ENCODE results near the gene CIAO3.

Gene CIAO3

DNA sequence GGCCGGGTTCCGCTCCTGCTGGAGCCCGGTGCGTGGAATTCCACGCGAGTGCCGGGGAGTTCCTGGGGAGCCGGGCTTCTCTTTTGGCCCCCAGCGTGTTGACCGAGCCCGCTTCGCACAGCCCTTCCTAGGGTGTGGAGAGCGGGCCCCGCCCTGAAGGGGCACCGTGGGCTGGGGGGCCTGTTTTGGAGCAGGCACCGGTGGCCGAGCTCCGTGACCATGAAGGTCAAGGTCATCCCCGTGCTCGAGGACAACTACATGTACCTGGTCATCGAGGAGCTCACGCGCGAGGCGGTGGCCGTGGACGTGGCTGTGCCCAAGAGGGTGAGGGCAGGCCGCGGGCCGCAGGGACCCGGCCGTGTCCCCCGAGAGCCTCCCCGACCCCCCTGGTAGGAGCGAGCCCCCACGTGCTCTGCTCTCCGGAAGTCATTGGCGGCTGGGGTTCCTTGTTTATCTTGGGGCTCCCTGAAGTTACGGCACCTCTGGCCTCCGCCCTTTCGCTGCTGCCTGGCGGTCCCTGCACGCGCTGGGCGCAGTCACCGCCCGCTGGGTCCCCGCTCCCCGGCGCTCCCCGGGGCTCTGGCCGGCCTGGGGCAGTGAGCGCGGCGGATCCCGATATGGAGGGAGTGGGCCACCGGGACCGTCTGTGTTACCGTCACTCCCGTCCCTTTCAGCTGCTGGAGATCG lies 13.4 kb downstream of the CIAO3 start:
- TF ChIP-seq, protein P1, sequence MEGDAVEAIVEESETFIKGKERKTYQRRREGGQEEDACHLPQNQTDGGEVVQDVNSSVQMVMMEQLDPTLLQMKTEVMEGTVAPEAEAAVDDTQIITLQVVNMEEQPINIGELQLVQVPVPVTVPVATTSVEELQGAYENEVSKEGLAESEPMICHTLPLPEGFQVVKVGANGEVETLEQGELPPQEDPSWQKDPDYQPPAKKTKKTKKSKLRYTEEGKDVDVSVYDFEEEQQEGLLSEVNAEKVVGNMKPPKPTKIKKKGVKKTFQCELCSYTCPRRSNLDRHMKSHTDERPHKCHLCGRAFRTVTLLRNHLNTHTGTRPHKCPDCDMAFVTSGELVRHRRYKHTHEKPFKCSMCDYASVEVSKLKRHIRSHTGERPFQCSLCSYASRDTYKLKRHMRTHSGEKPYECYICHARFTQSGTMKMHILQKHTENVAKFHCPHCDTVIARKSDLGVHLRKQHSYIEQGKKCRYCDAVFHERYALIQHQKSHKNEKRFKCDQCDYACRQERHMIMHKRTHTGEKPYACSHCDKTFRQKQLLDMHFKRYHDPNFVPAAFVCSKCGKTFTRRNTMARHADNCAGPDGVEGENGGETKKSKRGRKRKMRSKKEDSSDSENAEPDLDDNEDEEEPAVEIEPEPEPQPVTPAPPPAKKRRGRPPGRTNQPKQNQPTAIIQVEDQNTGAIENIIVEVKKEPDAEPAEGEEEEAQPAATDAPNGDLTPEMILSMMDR (IDR thresholded peaks at IDR 0.05; ENCODE audit: insufficient read depth, low read length, missing control alignments): no peak
- DNase-seq (ENCODE audit: low read depth, low spot score): no peak
- H3K4me3 ChIP-seq (ENCODE audit: low read depth, low read length): peak overlapping the region; percentile 71
- ChIA-PET CTCF (interaction anchor here (0.7 to 7.4 kb wide), 5 partner anchors 8 to 57 kb away, joined by 3 to 75 read pairs (median 4); partner anchors contain the start of genes CIAO3 and METRN), POLR2A (interaction anchor here (1.3 kb wide), 1 partner anchor 11 kb away, joined by 6 read pairs; no protein-coding TSS in a partner anchor)

DNA sequence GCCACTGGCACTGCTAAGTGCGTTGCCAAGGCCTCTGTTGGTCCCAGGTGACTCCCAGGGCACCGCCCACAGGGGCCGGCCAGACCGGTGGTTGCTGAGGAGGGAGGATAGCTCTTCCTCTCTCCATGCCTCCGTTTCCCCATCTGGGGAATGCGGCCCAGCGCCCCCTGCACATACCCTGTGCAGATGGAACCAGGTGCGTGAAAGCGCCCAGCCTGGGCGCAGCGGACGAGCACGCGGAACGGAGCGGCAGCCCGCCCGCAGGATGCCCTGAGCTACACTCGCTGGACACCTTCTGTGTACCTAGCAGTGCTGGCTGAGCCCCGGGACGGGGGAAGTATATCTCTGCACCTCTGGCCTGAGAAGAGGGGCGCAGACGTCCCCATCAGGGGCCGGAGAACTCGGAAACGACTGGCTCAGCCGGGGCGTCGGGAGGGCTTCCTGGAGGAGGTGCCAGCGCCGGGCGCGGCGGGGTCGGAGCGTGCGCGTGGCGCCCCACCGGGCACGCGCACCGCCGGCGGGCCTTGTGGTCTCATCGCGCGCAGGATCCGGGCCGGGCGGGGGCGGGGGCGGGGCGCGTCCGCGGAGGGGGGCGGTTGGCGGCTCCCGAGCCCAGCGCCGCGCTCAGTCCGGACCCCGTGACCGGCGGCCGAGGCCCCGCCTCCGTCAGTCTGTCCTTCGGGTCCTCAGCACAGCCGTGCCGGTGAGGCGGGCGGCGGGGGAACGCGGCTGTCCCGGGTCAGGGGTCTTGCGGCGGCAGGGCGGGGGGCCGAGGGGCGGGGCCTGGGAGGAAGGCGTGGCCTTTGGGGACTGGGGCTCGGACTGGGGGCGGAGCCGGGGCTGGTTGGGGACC lies 14.1 kb downstream of the CIAO3 start, which contains the start of the genes CCDC78 and HAGHL:
Gene CCDC78, minus strand, starts transcription at position 6 of the 853 bp plus-strand sequence. CDS start 76 bp downstream, outside the sequence.
Gene HAGHL, plus strand, starts transcription at position 669 of the 853 bp plus-strand sequence. CDS start 404 bp downstream, outside the sequence.
- ChIA-PET CTCF (interaction anchor here (1.1 to 7.4 kb wide), 3 partner anchors 10 to 14 kb away, joined by 3 to 75 read pairs (median 16); partner anchors contain the start of genes CIAO3 and METRN), POLR2A (no interaction called here)
- no peak for DNase-seq (ENCODE audit: low read depth, low spot score)
- peak within 1 kb of the TSS; percentile 71 for H3K4me3 ChIP-seq (ENCODE audit: low read depth, low read length)
- TF ChIP-seq, protein P1 (IDR thresholded peaks at IDR 0.05; ENCODE audit: insufficient read depth, low read length, missing control alignments): no peak

DNA sequence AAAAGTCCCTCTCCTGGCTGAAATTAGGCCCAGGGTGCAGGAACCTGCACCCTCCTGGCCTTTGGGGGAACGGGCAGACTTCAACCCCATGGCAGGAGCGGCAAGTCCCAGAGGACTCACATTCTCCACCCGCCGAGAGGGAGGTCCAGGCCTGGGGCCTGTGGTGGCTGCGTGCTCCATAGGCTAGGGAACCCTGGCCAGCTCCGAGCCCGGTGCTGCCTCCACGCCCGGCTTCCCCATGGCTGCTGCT lies 14.7 kb downstream of the CIAO3 start:
- no peak for DNase-seq (ENCODE audit: low read depth, low spot score)
- H3K4me3 ChIP-seq (ENCODE audit: low read depth, low read length): no peak overlapping the region; the same call in 1 of the 2 replicates
- TF ChIP-seq, protein P1 (IDR thresholded peaks at IDR 0.05; ENCODE audit: insufficient read depth, low read length, missing control alignments): no peak
- ChIA-PET CTCF (interaction anchor here (1.1 to 7.4 kb wide), 3 partner anchors 11 to 14 kb away, joined by 3 to 75 read pairs (median 16); partner anchors contain the start of genes CIAO3 and METRN), POLR2A (no interaction called here)

DNA sequence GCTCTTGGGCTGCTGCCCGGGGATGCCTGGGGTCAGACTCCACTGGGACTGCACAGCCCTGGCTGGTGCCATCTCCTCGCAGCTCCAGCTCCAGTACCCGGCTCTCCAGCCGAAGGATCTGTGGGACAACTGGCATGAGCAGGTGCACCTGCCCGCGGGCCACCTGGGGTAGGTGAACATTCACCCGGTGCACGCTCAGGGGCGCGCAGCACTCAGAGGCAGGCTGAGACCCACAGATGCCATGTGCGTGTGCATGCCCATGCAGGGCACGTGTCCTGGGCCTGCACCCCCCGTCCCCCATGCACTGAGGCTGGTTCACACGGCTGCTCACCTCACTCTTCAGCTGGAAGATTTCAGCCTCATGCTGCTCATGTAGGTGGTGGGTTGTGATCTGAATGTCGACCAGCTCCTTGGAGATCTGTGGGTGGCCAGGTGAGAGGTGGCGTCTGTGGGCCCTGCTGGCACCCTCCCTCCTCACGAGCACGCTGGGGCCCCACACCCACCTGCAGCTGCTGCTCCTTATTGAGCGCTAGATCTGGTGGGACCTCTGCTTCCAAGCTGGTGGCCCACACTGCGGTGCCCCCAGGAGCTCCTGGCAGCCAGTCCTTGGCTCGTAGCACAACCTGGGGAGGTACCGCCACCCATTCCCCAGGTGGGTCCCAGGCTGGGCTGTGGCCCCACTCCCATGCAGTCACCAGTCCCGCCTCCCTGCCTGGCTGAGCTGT lies 15.2 kb downstream of the CIAO3 start:
- ChIA-PET CTCF (interaction anchor here (1.1 to 7.4 kb wide), 4 partner anchors 11 to 16 kb away, joined by 3 to 75 read pairs (median 12); partner anchors contain the start of genes CIAO3 and METRN), POLR2A (interaction anchor here (0.7 kb wide), 1 partner anchor 10 kb away, joined by 4 read pairs; no protein-coding TSS in a partner anchor)
- TF ChIP-seq, protein P1 (IDR thresholded peaks at IDR 0.05; ENCODE audit: insufficient read depth, low read length, missing control alignments): no peak
- H3K4me3 ChIP-seq (ENCODE audit: low read depth, low read length): no peak overlapping the region
- DNase-seq (ENCODE audit: low read depth, low spot score): no peak

DNA sequence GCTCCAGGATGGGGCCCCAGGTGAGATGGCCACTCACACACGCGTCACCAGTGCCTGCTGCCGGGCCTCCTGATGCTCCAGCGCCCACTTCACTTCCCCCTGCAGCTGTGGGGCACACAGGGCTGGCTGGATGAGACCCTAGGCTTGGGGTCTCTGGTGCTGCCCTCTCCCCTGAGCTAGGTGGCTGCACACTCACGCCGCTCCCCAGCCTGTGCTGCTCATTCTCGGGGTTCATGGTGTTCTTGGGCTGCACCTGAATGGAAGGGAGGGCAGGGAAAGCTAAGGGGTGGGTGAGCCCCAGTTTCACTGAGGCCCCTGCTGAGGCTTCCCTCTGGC lies 15.8 kb downstream of the CIAO3 start:
- ChIA-PET POLR2A (interaction anchor here (0.7 kb wide), 1 partner anchor 9 kb away, joined by 4 read pairs; no protein-coding TSS in a partner anchor), CTCF (interaction anchor here (1.7 to 7.4 kb wide), 3 partner anchors 11 to 16 kb away, joined by 7 to 75 read pairs (median 16); partner anchors contain the start of genes CIAO3 and METRN)
- TF ChIP-seq, protein P1 (IDR thresholded peaks at IDR 0.05; ENCODE audit: insufficient read depth, low read length, missing control alignments): no peak
- DNase-seq (ENCODE audit: low read depth, low spot score): no peak
- no peak overlapping the region for H3K4me3 ChIP-seq (ENCODE audit: low read depth, low read length)
